C4-2B (cell line): ENCODE measurements around the gene ASL.
"Not testable (repeated sequence)": the region's sequence is repeated elsewhere in the genome, so short reads cannot be mapped to it uniquely, and the experiment has no call there.

Source experiments
- H3K27ac ChIP-seq: fragments of 450-650 bp; 2 replicates; pipeline ENCODE4 v1.5.1; 2017
- ZFX ChIP-seq: fragments of 450-650 bp; IDR thresholded peaks from 2 replicates; pipeline ENCODE4 v1.6.1; 2017
- TF ChIP-seq, protein P1 (sequence below): fragments of 450-650 bp; conservative IDR thresholded peaks from 2 replicates; pipeline ENCODE4 v1.5.1; 2017; ENCODE audit warnings: mild to moderate bottlenecking

ASL gene

GRCh38 chr7:66055321-66055956 lies 20.2 kb upstream of the ASL start:
- TF ChIP-seq, protein P1, sequence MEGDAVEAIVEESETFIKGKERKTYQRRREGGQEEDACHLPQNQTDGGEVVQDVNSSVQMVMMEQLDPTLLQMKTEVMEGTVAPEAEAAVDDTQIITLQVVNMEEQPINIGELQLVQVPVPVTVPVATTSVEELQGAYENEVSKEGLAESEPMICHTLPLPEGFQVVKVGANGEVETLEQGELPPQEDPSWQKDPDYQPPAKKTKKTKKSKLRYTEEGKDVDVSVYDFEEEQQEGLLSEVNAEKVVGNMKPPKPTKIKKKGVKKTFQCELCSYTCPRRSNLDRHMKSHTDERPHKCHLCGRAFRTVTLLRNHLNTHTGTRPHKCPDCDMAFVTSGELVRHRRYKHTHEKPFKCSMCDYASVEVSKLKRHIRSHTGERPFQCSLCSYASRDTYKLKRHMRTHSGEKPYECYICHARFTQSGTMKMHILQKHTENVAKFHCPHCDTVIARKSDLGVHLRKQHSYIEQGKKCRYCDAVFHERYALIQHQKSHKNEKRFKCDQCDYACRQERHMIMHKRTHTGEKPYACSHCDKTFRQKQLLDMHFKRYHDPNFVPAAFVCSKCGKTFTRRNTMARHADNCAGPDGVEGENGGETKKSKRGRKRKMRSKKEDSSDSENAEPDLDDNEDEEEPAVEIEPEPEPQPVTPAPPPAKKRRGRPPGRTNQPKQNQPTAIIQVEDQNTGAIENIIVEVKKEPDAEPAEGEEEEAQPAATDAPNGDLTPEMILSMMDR, result no peak
- TF ChIP-seq ZFX, result no peak
- H3K27ac ChIP-seq, result no peak overlapping the region

DNA sequence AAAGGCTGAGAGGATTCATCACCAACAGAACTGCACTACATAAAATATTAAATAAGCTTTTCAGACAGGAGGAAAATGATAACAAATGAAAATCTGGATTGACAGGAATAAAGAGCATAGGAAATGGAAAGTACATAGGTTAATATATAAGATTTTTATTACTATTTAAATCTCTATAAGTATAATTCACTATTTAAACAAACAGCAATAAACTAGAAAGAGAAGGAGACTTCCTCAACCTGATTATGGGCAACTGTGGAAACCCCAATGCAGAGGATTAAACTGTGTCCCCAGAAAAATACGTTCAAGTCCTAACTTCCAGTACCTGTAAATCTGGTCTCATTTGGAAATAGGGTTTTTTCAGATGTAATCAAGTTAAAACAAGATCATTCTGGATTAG lies 14.8 kb upstream of the ASL start:
- TF ChIP-seq ZFX, result no peak
- TF ChIP-seq, protein P1, result no peak

DNA sequence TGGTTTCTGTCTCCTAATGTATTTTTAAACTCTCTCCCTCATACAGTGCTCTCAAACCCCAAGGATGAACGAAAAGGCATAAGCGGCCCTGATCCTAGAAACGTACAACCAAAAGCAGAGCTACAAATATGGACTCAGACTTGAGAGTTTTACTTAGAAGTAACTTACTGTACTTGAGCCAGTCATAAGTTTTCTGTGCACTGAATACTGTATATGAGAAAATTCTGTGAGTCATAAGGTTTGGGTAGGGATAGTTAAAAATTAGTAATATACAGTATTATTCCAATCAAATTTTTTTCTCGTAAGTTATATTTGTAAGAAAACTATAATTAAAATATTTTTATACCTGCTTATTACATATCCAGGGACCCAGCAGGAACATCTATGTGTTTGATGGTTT lies 5.9 kb upstream of the ASL start:
- TF ChIP-seq, protein P1, result no peak
- TF ChIP-seq ZFX, result no peak
- H3K27ac ChIP-seq, result no peak overlapping the region

More for the DNA sequence above, 14.8 kb upstream of the ASL start:
- no peak overlapping the region for H3K27ac ChIP-seq

- TF ChIP-seq ZFX, result no peak
- TF ChIP-seq, protein P1, result no peak
- H3K27ac ChIP-seq, result no peak overlapping the region
Measured at GRCh38 chr7:66070222-66070621, 5.4 kb upstream of the ASL start.

DNA sequence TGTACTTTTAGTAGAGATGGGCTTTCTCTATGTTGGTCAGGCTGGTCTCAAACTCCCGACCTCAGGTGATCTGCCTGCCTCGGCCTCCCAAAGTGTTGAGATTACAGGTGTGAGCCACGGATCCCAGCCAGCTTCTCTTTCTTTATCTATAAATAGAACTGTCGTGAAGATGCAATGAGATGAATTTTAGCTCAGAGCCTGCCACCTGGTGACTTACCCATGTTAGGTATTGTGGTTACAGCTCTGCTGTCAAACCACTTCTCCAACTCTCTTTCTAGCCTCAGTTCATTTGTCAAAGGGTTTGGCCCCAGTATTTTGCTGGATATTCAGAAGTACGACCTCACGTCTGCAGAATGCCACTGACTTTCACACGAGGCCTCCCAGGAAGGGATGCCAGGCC lies 3.4 kb upstream of the ASL start:
- H3K27ac ChIP-seq, result not testable (repeated sequence)

GRCh38 chr7:66076462-66077329 lies 1.1 kb downstream of the ASL start:
- TF ChIP-seq, protein P1, result no peak
- TF ChIP-seq ZFX, result no peak
- H3K27ac ChIP-seq, result peak overlapping the region; percentile 78

DNA sequence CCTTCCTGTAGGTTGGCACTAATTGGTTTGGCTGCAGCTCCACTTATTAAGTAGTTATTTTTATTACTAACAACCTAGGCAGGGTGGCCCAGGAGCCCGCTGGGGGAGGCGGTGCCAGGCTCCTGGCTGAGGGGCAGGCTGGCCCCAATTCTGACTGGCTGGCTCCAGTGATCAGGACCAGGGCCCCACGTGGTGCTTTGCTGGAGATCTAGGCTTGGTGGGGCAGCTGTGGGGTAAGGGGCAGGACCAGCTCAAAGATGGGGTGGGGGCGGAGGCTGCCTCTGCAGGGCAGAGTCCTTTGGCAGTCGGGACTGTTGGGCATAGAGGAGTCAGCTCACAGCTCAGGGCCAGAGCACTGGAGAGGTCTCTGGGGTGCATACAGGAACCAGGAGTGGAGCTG lies 2.4 kb downstream of the ASL start:
- TF ChIP-seq, protein P1, result no peak
- TF ChIP-seq ZFX, result no peak

More for the DNA sequence above, 2.4 kb downstream of the ASL start:
- H3K27ac ChIP-seq, result no peak overlapping the region
